A673 (cell line): ENCODE results near the gene CFAP99. TPM values are rescaled to one million over a fixed set of nuclear protein-coding genes. Genes with fewer than 3 reads are reported as not detected.

Experiments used
- BruUV-seq: library from RNA; stranded (reverse); fragments of 400-500 nt; replicated peaks from 2 replicates; lab custom pipeline; 2021; lab: Mats Ljungman, UMichigan
- CTCF ChIA-PET: fragments of 300-600 bp; sonication (Branson Sonifier 250); formaldehyde crosslinking; loops from one replicate; lab custom pipeline; 2022; ENCODE audit warnings: antibody characterized with exemption; lab: Charles Lee
- POLR2A ChIA-PET: fragments of 300-600 bp; sonication (Branson Sonifier 250); formaldehyde crosslinking; loops from one replicate; lab custom pipeline; 2022; ENCODE audit warnings: antibody characterized with exemption; ENCODE audit not compliant: low non-redundant PET; lab: Charles Lee
- DNase-seq: peaks from one replicate; pipeline ENCODE4 v3.0.0-alpha.2; 2015; ENCODE audit warnings: low spot score
- H3K27ac ChIP-seq: fragments of 200-600 bp; sonication (generic); 2 replicates; pipeline ENCODE4 v1.5.1; 2016; ENCODE audit warnings: mixed run types, low read depth, mild to moderate bottlenecking, mixed read lengths, antibody characterized with exemption, low read length; ENCODE audit not compliant: poor library complexity, severe bottlenecking
- H3K27me3 ChIP-seq: fragments of 200-600 bp; sonication (generic); replicated peaks from 2 replicates; pipeline ENCODE4 v1.6.1; 2017; ENCODE audit warnings: mixed run types, low read depth, mild to moderate bottlenecking, mixed read lengths, antibody characterized with exemption, low read length; ENCODE audit not compliant: insufficient read depth, poor library complexity
- H3K36me3 ChIP-seq: fragments of 200-600 bp; sonication (generic); 2 replicates; pipeline ENCODE4 v1.6.1; 2016; ENCODE audit warnings: mixed run types, mild to moderate bottlenecking, mixed read lengths, antibody characterized with exemption, low read length; ENCODE audit not compliant: insufficient read depth, poor library complexity, severe bottlenecking
- H3K4me1 ChIP-seq: fragments of 200-600 bp; sonication (generic); 2 replicates; pipeline ENCODE4 v1.6.1; 2017; ENCODE audit warnings: mixed run types, mild to moderate bottlenecking, mixed read lengths, antibody characterized with exemption, low read length; ENCODE audit not compliant: insufficient read depth, poor library complexity, severe bottlenecking
- H3K4me3 ChIP-seq: fragments of 200-600 bp; sonication (generic); 2 replicates; pipeline ENCODE4 v1.5.1; 2016; ENCODE audit warnings: low read depth, mixed run types, mild to moderate bottlenecking, mixed read lengths, low read length; ENCODE audit not compliant: poor library complexity, severe bottlenecking
- H3K9me3 ChIP-seq: fragments of 200-600 bp; sonication (generic); 2 replicates; pipeline ENCODE4 v1.6.1; 2016; ENCODE audit warnings: mixed run types, low read depth, mild to moderate bottlenecking, mixed read lengths, antibody characterized with exemption, low read length; ENCODE audit not compliant: poor library complexity, severe bottlenecking
- EZH2 ChIP-seq: fragments of 200-600 bp; sonication (generic); IDR thresholded peaks from 2 replicates; pipeline ENCODE4 v1.6.1; 2017; ENCODE audit warnings: borderline replicate concordance, low read depth, mild to moderate bottlenecking, mixed read lengths, antibody characterized with exemption, low read length; ENCODE audit not compliant: poor library complexity, severe bottlenecking
- intact Hi-C: fragments of 100-400 bp; cut with micrococcal nuclease; formaldehyde crosslinking; loops from one replicate; pipeline ENCODE4 v1.10.0; 2022; ENCODE audit not compliant: unreplicated experiment
- total RNA-seq: library from RNA; stranded (reverse); gene quantifications from 2 replicates; pipeline ENCODE4 v1.2.3, GENCODE V29; 2021
- TF ChIP-seq, protein P1 (sequence below): fragments of 300-800, 200-600 bp; sonication (generic); conservative IDR thresholded peaks from 2 replicates; pipeline ENCODE4 v1.5.1; 2017; ENCODE audit warnings: low read depth, mild to moderate bottlenecking, antibody characterized with exemption, low read length, moderate library complexity, mixed read lengths

Gene CFAP99
- total RNA-seq, 1 experiment from 2014 or later: not detected

DNA sequence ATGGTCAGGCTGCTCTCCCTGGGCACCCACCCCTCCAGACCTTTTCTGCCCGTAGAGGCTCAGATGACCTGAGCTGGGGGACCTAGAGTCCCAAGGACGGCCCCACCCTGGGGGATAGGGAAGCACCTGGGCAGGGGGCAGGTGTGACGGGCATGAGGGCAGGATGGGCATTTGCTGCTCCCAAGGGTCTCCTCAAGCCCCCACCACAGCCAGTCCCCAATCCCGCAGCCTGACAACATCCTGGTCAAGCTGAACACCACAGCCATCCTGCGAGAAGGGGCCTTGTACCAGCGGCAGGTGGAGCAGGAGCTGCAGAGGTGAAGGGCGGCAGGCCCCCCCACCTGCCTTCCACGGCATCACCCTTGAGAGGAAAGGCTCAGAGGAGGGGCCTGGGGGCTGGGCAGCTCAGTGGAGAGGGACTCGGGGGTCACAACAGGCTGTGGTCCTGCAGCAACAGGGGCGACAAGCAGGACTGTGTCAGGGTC is 32.3 kb downstream of the CFAP99 start:
- Histone ChIP-seq H3K4me1 (no peaks in the 10 kb centered on the region), H3K9me3 (no peaks in the 10 kb centered on the region), H3K36me3 (no peaks in the 10 kb centered on the region), H3K27ac (no peak overlapping the region), H3K4me3 (no peak overlapping the region), H3K27me3 (no peaks in the 10 kb centered on the region)
- TF ChIP-seq EZH2: no peak
- BruUV-seq: no TSS peak
- no peak for DNase-seq
- intact Hi-C loops: no loop called here
- ChIA-PET CTCF (no interaction called here), POLR2A (no interaction called here)

DNA sequence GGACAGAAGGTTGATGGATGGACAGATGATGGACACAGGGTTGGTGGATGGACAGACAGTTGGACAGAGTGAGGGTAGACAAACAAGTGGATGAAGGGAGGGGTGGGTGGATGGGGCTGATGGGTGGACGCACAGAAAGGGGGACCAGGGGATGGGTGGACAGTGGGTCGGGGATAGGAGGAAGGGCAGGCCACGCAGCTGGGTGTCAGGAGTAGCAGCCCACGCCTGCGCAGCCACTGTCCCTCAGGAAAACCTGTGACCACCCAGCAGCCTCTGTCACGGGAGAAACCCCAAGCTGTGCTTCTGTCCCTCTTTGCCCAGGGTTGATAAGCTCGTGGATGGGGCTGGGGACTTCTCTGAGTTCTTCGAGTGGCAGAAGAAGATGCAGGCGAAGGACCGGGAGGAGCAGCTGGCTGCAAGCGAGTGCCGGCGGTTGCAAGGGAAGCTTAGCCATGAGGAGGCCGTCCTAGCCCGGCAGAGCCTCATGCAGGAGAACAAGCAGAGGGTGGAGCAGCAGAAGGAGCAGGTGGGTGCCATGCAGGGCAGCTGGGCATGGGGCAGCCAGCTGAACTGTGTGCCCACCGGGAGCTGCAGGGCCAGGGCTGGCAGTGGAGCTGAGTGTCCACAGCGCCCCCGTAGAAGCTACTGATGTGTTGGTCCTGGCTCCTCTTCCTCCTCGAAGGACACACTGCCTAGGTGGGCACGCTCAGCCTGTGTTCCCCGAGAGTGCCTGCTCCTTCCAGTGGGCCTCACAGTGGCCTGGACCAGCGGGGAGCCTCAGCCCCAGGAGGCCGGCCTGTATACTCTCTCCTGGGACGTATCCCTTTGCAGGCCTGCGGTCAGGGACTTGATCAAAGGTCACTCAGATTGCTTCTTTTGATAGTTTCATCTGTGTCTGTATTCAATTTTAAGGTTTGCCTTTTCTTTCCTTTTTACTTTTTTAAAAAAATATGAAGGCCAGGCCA is 33.3 kb downstream of the CFAP99 start:
- no TSS peak for BruUV-seq
- H3K27ac ChIP-seq: no peak overlapping the region
- TF ChIP-seq, protein P1, sequence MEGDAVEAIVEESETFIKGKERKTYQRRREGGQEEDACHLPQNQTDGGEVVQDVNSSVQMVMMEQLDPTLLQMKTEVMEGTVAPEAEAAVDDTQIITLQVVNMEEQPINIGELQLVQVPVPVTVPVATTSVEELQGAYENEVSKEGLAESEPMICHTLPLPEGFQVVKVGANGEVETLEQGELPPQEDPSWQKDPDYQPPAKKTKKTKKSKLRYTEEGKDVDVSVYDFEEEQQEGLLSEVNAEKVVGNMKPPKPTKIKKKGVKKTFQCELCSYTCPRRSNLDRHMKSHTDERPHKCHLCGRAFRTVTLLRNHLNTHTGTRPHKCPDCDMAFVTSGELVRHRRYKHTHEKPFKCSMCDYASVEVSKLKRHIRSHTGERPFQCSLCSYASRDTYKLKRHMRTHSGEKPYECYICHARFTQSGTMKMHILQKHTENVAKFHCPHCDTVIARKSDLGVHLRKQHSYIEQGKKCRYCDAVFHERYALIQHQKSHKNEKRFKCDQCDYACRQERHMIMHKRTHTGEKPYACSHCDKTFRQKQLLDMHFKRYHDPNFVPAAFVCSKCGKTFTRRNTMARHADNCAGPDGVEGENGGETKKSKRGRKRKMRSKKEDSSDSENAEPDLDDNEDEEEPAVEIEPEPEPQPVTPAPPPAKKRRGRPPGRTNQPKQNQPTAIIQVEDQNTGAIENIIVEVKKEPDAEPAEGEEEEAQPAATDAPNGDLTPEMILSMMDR: no peak
- TF ChIP-seq EZH2: no peak
- no peaks in the 10 kb centered on the region for H3K9me3 ChIP-seq
- H3K4me1 ChIP-seq: no peaks in the 10 kb centered on the region
- H3K27me3 ChIP-seq: no peaks in the 10 kb centered on the region
- ChIA-PET CTCF (no interaction called here), POLR2A (no interaction called here)
- no peak for DNase-seq
- intact Hi-C loops: no loop called here
- H3K36me3 ChIP-seq: no peaks in the 10 kb centered on the region
- H3K4me3 ChIP-seq: no peak overlapping the region

DNA sequence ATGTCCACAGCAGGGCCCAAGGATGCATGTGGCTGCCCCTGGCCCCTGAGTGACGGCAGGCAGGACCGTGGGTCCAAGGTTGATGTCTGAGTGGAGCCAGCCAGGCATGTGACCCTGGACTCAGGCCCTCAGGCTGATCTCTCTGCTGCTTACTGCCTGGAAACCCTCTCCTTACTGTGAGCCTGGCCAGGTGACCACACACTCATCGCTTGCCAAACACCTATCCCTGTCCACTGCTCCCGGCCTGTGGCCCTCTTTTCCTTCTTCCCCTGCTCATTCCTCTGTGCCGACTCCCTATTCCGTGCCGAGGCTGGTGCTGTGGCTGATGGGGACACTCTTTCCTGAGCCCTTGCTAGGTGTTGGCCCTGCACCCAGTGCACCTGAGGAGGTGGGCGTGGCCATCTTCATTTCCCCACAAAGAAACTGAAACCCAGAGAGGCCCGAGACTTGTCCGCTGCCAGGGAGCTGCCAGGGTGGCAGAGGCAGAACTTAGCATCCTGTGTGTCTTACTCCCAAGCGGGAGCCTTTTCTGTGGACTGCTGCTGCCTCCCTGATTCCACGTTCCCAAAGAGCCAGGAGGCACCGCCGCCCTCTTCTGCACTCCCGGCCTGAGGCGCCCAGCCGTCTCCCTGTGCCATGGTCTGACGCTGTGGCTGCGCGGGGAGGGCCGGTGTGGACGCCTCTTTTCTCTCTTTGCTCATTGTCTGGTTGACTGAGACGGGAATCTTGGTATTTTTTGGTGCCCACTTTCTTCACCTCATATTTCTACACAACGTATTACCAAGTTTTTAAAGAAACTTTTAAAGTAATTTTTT is 38.9 kb downstream of the CFAP99 start:
- no peak overlapping the region for H3K4me3 ChIP-seq
- DNase-seq: no peak
- BruUV-seq: no TSS peak
- intact Hi-C loops: no loop called here
- H3K9me3 ChIP-seq: no peaks in the 10 kb centered on the region
- no peak overlapping the region for H3K27ac ChIP-seq
- H3K4me1 ChIP-seq: no peaks in the 10 kb centered on the region
- no peak for TF ChIP-seq EZH2
- TF ChIP-seq, protein P1: no peak
- no peaks in the 10 kb centered on the region for H3K36me3 ChIP-seq
- H3K27me3 ChIP-seq: no peaks in the 10 kb centered on the region
- ChIA-PET CTCF (no interaction called here), POLR2A (no interaction called here)
